Colonic mucosa (tissue), 4 donors: ENCODE results near the gene ADGRD1. TPM values are rescaled to one million over a fixed set of nuclear protein-coding genes. Genes with fewer than 3 reads are reported as not detected.

Source experiments
- DNase-seq: peaks from one replicate; pipeline ENCODE4 v3.0.0-alpha.2; 2020
- H3K27ac ChIP-seq: fragments of 200-600 bp; one replicate; pipeline ENCODE4 v1.8.0; 2021
- H3K27me3 ChIP-seq: fragments of 200-600 bp; one replicate; pipeline ENCODE4 v1.8.0; 2021
- H3K36me3 ChIP-seq: fragments of 200-600 bp; one replicate; pipeline ENCODE4 v1.8.0; 2021
- H3K4me1 ChIP-seq: fragments of 200-600 bp; one replicate; pipeline ENCODE4 v1.8.0; 2021; ENCODE audit warnings: mild to moderate bottlenecking
- H3K4me3 ChIP-seq: fragments of 200-600 bp; one replicate; pipeline ENCODE4 v1.8.0; 2021
- H3K9ac ChIP-seq, 2 donors: one replicate each; pipeline ENCODE4 v1.7.0; 2013; ENCODE audit warnings: control low read depth in 2 of 2, low read depth in 2 of 2, low read length in 2 of 2
- H3K9me3 ChIP-seq: fragments of 200-600 bp; one replicate; pipeline ENCODE4 v1.8.0; 2021
- CTCF ChIP-seq: fragments of 200-600 bp; IDR thresholded peaks from one replicate; pipeline ENCODE4 v1.8.0; 2022; ENCODE audit warnings: antibody characterized with exemption, mild to moderate bottlenecking
- intact Hi-C: fragments of 100-400 bp; cut with DNase I; formaldehyde crosslinking; loops from one replicate; pipeline ENCODE4 v1.14.1; 2022
- total RNA-seq, 2 donors: library from RNA; stranded (reverse); fragmentation: NEBNext Ultra II Directional in 1 of 2; extraction: Animal tissue kit (Norgen Biotek cat#: 25700) in 1 of 2; gene quantifications; one replicate each; pipeline ENCODE4 v1.2.1, GENCODE V29; 2021
- donor health status: healthy.
- donor health status: DM: no; HTN: no; CAD: no.
- donor health status: DM: no; HTN: no; CAD: no.

The ADGRD1 gene
- total RNA-seq, 2 donors from 2014 or later: 3.5 to 3.6 TPM

GRCh38 chr12:131155131-131155530 lies 201.4 kb downstream of the ADGRD1 start:
- intact Hi-C loops: no loop called here
- TF ChIP-seq CTCF: no peak
- H3K4me3 ChIP-seq: no peak overlapping the region
- H3K4me1 ChIP-seq: no peaks in the 10 kb centered on the region
- no peaks in the 10 kb centered on the region for H3K36me3 ChIP-seq
- no peaks in the 10 kb centered on the region for H3K27me3 ChIP-seq
- no peak for DNase-seq
- H3K9ac ChIP-seq: no peak overlapping the region
- no peak overlapping the region for H3K27ac ChIP-seq
- no peaks in the 10 kb centered on the region for H3K9me3 ChIP-seq

- intact Hi-C loops: no loop called here
- no peak for DNase-seq
- Histone ChIP-seq H3K27me3 (no peaks in the 10 kb centered on the region), H3K36me3 (no peaks in the 10 kb centered on the region), H3K4me1 (no peaks in the 10 kb centered on the region), H3K9me3 (no peaks in the 10 kb centered on the region), H3K27ac (no peak overlapping the region), H3K9ac (no peak overlapping the region), H3K4me3 (no peak overlapping the region)
- no peak for TF ChIP-seq CTCF
Observed at GRCh38 chr12:131157743-131158142, 204.0 kb downstream of the ADGRD1 start.

- TF ChIP-seq CTCF: no peak
- Histone ChIP-seq H3K27ac (no peak overlapping the region), H3K27me3 (no peaks in the 10 kb centered on the region), H3K36me3 (no peaks in the 10 kb centered on the region), H3K4me1 (no peaks in the 10 kb centered on the region), H3K9ac (no peak overlapping the region), H3K9me3 (no peaks in the 10 kb centered on the region), H3K4me3 (no peak overlapping the region)
- DNase-seq: no peak
- intact Hi-C loops: no loop called here
Observed at GRCh38 chr12:131159660-131160059, 206.0 kb downstream of the ADGRD1 start.

- no peak for DNase-seq
- no peak overlapping the region for H3K9ac ChIP-seq
- intact Hi-C loops: no loop called here
Observed at GRCh38 chr12:131162113-131162512, 208.4 kb downstream of the ADGRD1 start.

GRCh38 chr12:131163189-131163738 lies 209.6 kb downstream of the ADGRD1 start:
- intact Hi-C loops: no loop called here
- Histone ChIP-seq H3K27ac (no peak overlapping the region), H3K9ac (no peak overlapping the region), H3K27me3 (no peaks in the 10 kb centered on the region), H3K36me3 (no peaks in the 10 kb centered on the region), H3K4me1 (no peaks in the 10 kb centered on the region), H3K4me3 (no peak overlapping the region), H3K9me3 (no peaks in the 10 kb centered on the region)
- no peak for DNase-seq
- no peak for TF ChIP-seq CTCF

More at GRCh38 chr12:131162113-131162512, 208.4 kb downstream of the ADGRD1 start:
- no peak overlapping the region for H3K27ac ChIP-seq
- H3K27me3 ChIP-seq: no peaks in the 10 kb centered on the region
- no peak for TF ChIP-seq CTCF
- no peaks in the 10 kb centered on the region for H3K9me3 ChIP-seq
- H3K36me3 ChIP-seq: no peaks in the 10 kb centered on the region
- no peaks in the 10 kb centered on the region for H3K4me1 ChIP-seq
- no peak overlapping the region for H3K4me3 ChIP-seq
